ENCODE results near the gene TMTC1.

DNA sequence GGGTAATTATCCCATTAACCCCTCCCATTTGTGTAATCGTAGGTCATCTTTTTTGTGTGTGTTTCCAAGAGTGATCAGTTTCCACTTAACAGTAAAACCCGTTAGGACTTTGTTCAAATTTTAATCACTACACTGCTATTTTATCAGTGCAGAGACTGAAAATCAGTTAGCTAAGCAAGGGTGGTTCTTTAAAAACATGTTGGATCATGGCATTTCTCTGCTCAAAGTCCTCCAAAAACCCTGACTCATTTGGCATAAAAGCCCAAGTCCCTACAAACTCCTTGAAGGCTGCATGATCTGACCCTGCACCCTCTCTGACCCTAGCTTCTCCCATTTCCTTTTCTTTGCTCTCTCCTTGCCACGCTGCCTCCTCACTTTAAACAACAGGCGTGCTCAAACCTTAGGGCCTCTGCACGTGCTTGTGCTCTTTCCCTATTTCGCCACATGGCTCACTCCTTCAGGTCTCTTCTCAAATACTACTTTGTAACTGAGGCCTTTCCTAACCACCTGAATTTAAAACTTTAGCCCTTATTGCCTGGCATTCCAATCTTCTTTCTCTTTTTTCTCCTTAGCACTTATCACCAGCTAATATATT, 273.1 kb downstream of the TMTC1 start:
- TF ChIP-seq, protein P1, sequence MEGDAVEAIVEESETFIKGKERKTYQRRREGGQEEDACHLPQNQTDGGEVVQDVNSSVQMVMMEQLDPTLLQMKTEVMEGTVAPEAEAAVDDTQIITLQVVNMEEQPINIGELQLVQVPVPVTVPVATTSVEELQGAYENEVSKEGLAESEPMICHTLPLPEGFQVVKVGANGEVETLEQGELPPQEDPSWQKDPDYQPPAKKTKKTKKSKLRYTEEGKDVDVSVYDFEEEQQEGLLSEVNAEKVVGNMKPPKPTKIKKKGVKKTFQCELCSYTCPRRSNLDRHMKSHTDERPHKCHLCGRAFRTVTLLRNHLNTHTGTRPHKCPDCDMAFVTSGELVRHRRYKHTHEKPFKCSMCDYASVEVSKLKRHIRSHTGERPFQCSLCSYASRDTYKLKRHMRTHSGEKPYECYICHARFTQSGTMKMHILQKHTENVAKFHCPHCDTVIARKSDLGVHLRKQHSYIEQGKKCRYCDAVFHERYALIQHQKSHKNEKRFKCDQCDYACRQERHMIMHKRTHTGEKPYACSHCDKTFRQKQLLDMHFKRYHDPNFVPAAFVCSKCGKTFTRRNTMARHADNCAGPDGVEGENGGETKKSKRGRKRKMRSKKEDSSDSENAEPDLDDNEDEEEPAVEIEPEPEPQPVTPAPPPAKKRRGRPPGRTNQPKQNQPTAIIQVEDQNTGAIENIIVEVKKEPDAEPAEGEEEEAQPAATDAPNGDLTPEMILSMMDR (IDR thresholded peaks at IDR 0.05 in 8 of 11, conservative IDR thresholded peaks at IDR 0.05 in 3 of 11), result no peak
- TF ChIP-seq POLR2A (IDR thresholded peaks at IDR 0.05), result no peak
- no peak for TF ChIP-seq POLR2AphosphoS5 (IDR thresholded peaks at IDR 0.05)

Measured in spleen (tissue), 7 donors.